HG03159 (cell line): Measurements from ENCODE around the gene RNF212.
"Not testable (repeated sequence)": the region's sequence is repeated elsewhere in the genome, so short reads cannot be mapped to it uniquely, and the experiment has no call there.

ENCODE experiments used
- ATAC-seq: cut with Tn5 transposase; IDR thresholded peaks from one replicate; pipeline ENCODE4 v1.9.1; 2021; ENCODE audit warnings: mild to moderate bottlenecking, moderate library complexity; ENCODE audit not compliant: unreplicated experiment

The RNF212 gene, protein sequence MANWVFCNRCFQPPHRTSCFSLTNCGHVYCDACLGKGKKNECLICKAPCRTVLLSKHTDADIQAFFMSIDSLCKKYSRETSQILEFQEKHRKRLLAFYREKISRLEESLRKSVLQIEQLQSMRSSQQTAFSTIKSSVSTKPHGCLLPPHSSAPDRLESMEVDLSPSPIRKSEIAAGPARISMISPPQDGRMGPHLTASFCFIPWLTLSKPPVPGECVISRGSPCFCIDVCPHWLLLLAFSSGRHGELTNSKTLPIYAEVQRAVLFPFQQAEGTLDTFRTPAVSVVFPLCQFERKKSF

GRCh38 chr4:1113311-1114009, at the start of gene RNF212:
RNF212 (minus strand) TSS chr4:1113564; CDS start chr4:1113464, 100 bp downstream.
- no peak for ATAC-seq

- ATAC-seq, result no peak
Measured at GRCh38 chr4:1160351-1160750, 47.0 kb upstream of the RNF212 start.

DNA sequence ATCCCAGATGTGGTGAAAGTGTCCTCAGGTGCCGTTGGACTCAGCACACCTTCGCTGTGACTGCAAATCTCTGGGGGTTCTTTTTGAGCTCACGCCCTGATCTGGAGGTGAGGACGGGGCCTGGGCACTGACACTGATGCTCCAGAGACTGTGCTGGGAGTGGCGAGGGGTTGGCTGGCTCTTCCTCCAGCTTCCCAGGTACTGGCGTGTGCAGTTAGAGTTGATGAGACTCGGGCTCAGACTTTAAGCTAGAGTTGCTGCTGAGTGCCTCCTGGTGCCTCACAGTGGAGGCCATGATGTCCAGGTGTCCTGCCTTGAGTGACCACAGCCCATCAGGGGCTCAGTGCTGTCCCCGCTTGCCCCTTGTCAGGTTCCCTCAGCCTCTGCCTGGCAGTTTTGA, 42.7 kb upstream of the RNF212 start:
- ATAC-seq, result no peak

DNA sequence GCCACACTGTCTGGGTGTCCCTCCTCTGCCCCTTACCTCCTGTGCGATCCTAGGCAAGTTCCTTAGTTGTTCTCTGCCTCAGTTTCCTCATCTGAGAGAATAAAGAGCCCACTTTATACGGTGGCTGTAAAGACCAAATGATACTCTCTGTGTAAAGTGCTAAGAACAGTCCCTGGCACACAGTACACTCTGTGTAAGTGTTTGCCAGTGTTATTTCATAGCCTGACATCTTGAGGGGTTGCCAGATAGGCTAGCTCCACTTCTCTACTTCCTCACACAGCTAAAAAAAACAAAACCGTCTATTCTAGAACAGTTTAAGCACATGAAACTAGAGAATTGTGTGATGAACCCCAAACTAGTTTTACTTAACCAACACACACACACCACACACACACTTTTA, 42.0 kb upstream of the RNF212 start:
- ATAC-seq, result no peak

- no peak for ATAC-seq
Measured at GRCh38 chr4:1154523-1155182, 41.3 kb upstream of the RNF212 start.

GRCh38 chr4:1154126-1154522, 40.8 kb upstream of the RNF212 start:
- no peak for ATAC-seq

GRCh38 chr4:1153567-1154090, 40.3 kb upstream of the RNF212 start:
- ATAC-seq, result no peak

- ATAC-seq, result no peak
Measured at GRCh38 chr4:1152290-1152689, 38.9 kb upstream of the RNF212 start.

- no peak for ATAC-seq
Measured at GRCh38 chr4:1151541-1151940, 38.2 kb upstream of the RNF212 start.

- no peak for ATAC-seq
Measured at GRCh38 chr4:1150875-1151274, 37.5 kb upstream of the RNF212 start.

GRCh38 chr4:1139860-1140259, 26.5 kb upstream of the RNF212 start:
- no peak for ATAC-seq

GRCh38 chr4:1137850-1138249, 24.5 kb upstream of the RNF212 start:
- no peak for ATAC-seq

DNA sequence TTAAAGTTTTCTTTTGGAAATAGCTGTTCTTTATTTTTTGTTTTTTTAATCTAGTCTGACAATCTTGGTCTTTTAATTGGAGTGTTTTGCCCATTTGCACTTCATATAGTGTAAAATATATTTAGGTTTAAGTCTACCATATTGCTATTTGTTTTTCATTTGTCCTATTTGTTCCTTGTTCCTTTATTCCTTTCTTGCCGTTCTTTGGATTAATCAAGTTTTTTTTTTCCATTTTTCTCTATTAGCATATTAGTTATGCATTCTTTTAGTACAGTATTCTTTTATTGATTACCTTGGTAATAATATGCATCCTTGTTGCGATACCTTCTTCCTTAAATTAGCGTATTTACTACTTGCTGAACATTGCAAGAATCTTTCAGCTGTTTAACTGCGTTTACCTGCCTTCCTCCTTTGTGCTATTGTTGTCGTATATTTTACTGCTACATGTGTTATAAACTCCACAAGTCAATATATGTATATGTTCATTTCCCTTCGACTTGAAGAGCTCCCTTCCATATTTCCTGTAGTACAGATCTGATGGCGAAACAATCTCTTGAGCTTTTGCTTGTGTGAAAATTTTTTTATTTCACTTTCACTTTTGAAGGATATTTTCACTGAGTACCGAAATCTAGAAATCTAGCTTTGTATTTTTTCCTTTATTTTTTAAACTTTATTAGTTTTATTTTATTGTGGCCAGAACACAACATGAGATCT, 23.9 kb upstream of the RNF212 start:
- no peak for ATAC-seq

DNA sequence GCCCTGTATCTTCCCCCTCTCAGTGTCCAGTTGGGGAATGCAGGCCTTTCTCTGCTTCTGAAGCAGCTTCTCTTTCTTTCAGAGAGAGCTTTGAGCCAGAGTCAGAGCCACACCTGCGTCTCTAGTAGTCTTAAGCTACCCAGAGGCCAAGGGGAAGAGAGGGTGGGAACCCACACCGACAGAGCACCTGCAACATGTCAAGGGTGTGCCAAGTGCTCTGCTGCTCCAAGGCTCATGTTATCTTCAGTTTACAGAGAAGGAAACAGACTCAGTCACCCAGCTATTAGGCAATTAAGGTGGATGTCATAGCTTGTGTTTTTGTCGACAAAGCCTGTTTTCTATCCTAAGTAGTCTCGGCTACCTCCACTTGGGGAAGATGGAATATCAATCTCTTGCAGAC, 22.7 kb upstream of the RNF212 start:
- no peak for ATAC-seq

DNA sequence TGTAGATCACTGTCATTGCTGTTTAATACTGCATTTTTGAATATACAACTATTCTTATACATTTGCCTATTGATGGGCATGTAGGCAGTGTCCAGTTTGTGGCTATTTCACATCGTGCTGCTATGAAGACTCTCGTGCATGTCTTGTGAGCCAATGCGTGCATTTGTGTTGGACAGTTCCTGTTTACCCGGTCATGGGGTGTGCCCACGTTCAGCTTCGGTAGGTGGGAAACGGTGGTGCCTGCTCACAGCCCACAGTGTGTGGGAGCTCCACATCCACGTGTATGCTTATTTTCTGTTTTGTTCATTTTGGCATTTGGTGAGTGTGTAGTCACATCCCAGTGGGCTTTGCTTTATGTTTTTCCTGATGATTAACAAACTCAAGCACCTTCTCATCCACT, 19.7 kb upstream of the RNF212 start:
- ATAC-seq, result no peak

DNA sequence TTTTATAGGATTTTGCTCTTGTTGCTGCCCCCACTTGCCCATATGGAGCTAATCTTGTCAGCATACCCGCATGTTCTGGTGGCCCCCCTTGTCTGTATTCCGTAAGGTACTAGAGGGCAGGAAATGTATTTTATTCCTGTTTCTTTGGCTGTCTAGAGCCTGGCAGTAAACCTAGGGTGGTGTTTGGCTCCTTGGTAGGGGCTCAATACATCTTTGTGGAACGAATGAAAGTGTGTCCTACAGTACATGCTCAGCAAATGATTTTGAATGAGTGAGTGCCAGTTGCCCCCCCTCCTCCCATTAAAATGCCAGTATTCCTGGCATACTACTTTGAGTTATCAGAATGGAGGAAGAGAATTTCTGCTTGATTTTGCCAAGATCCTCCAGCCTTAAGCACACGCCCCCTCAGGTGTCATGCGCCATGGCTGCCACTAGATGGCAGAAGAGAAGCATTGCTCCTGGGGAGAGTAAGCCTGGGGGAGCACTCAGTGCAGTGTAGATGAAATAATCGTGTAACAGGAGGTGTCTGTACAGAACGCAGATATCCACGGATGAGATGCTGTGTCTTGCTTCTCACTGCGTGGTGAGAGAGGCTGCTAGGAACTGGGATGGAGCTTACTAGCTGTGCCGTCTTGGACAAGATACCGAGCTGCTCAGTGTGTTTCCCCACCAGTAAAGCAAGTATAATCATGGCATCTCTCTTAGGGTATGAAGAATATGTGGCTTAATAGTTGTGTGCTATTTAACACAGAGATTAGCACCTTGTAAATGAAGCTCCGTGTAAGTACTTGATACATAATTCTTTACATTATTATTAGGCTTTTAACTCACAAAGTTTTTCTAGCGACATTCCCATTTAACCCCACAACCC, 17.2 kb upstream of the RNF212 start:
- ATAC-seq, result no peak

- no peak for ATAC-seq
Measured at GRCh38 chr4:1126506-1126905, 13.1 kb upstream of the RNF212 start.

DNA sequence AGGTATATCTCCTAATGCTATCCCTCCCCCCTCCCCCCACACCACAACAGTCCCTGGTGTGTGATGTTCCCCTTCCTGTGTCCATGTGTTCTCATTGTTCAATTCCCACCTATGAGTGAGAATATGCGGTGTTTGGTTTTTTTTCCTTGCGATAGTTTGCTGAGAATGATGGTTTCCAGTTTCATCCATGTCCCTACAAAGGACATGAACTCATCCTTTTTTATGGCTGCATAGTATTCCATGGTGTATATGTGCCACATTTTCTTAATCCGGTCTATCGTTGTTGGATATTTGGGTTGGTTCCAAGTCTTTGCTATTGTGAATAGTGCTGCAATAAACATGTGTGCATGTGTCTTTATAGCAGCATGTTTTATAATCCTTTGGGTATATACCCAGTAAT, 12.1 kb upstream of the RNF212 start:
- ATAC-seq, result not testable (repeated sequence)

GRCh38 chr4:1124818-1125217, 11.5 kb upstream of the RNF212 start:
- ATAC-seq, result no peak

GRCh38 chr4:1122505-1122904, 9.1 kb upstream of the RNF212 start:
- ATAC-seq, result no peak
